GM06990 (cell line): Measurements from ENCODE around the gene ZNF595.
"Not testable (repeated sequence)": the region's sequence is repeated elsewhere in the genome, so short reads cannot be mapped to it uniquely, and the experiment has no call there.

ENCODE experiments used
- DNase-seq: peaks from one replicate; pipeline ENCODE4 v3.0.0-alpha.2; 2011; ENCODE audit not compliant: insufficient read length; ENCODE audit errors: extremely low read depth
- H3K27me3 ChIP-seq: replicated peaks from 2 replicates; pipeline ENCODE4 v1.6.0; 2011; ENCODE audit warnings: low read length; ENCODE audit not compliant: control insufficient read depth, insufficient read depth
- H3K36me3 ChIP-seq: 2 replicates; pipeline ENCODE4 v1.5.1; 2011; ENCODE audit warnings: low read length; ENCODE audit not compliant: control insufficient read depth, insufficient read depth
- H3K4me3 ChIP-seq: replicated peaks from 2 replicates; pipeline ENCODE4 v1.5.1; 2011; ENCODE audit warnings: low read depth, mild to moderate bottlenecking, control low read depth, low read length
- CTCF ChIP-seq: IDR thresholded peaks from 2 replicates; pipeline ENCODE4 v1.5.1; 2011; ENCODE audit warnings: low read length, control low read depth, mild to moderate bottlenecking, inconsistent platforms; ENCODE audit not compliant: insufficient read depth, poor library complexity, severe bottlenecking

The ZNF595 gene

GRCh38 chr4:36559-37415 lies 16.3 kb upstream of the ZNF595 start:
- H3K36me3 ChIP-seq, H3K27me3 ChIP-seq, H3K4me3 ChIP-seq, DNase-seq: not testable (repeated sequence)

- DNase-seq, H3K36me3 ChIP-seq, H3K4me3 ChIP-seq, H3K27me3 ChIP-seq: not testable (repeated sequence)
Observed at GRCh38 chr4:38202-38601, 14.9 kb upstream of the ZNF595 start.

GRCh38 chr4:43375-43774 lies 9.7 kb upstream of the ZNF595 start:
- H3K27me3 ChIP-seq, H3K4me3 ChIP-seq, H3K36me3 ChIP-seq, DNase-seq: not testable (repeated sequence)

GRCh38 chr4:51253-51652 lies 1.9 kb upstream of the ZNF595 start:
- not testable (repeated sequence) for H3K36me3 ChIP-seq, H3K27me3 ChIP-seq, DNase-seq, H3K4me3 ChIP-seq

GRCh38 chr4:51655-52277 lies 1.4 kb upstream of the ZNF595 start:
- H3K27me3 ChIP-seq, H3K4me3 ChIP-seq, H3K36me3 ChIP-seq, DNase-seq: not testable (repeated sequence)

- not testable (repeated sequence) for H3K4me3 ChIP-seq, H3K36me3 ChIP-seq, H3K27me3 ChIP-seq, DNase-seq
Observed at GRCh38 chr4:53521-53920, 400 bp downstream of the ZNF595 start.

GRCh38 chr4:64733-65132 lies 11.6 kb downstream of the ZNF595 start:
- not testable (repeated sequence) for H3K27me3 ChIP-seq, DNase-seq, H3K4me3 ChIP-seq, H3K36me3 ChIP-seq

- Histone ChIP-seq H3K36me3 (no peaks in the 10 kb centered on the region), H3K27me3 (no peaks in the 10 kb centered on the region), H3K4me3 (no peak overlapping the region)
- no peak for TF ChIP-seq CTCF
- no peak for DNase-seq
Observed at GRCh38 chr4:71830-72229, 18.7 kb downstream of the ZNF595 start.

GRCh38 chr4:85951-86350 lies 32.8 kb downstream of the ZNF595 start:
- TF ChIP-seq CTCF, result no peak
- H3K36me3 ChIP-seq, result no peaks in the 10 kb centered on the region
- H3K4me3 ChIP-seq, result no peak overlapping the region

GRCh38 chr4:86559-87324 lies 33.6 kb downstream of the ZNF595 start:
- not testable (repeated sequence) for H3K4me3 ChIP-seq, H3K36me3 ChIP-seq, DNase-seq, H3K27me3 ChIP-seq

More at GRCh38 chr4:85951-86350, 32.8 kb downstream of the ZNF595 start:
- H3K27me3 ChIP-seq, result no peaks in the 10 kb centered on the region
- no peak for DNase-seq
